ENCODE results near the gene CHCHD6.

GRCh38 chr3:126960604-126960995, 256.6 kb downstream of the CHCHD6 start:
- TF ChIP-seq CTCF (IDR thresholded peaks at IDR 0.05) (no peak), POLR2A (IDR thresholded peaks at IDR 0.05) (no peak)
